ENCODE measurements around the gene TDRD1.

GRCh38 chr10:114265392-114266053 is 86.4 kb downstream of the TDRD1 start:
- TF ChIP-seq FOXM1 (IDR thresholded peaks at IDR 0.05; ENCODE audit: low read depth) = no peak
- no peak for TF ChIP-seq FOXM1 (CRISPR knock-in tag; IDR thresholded peaks at IDR 0.05; ENCODE audit: low read depth)
- TF ChIP-seq FOS (IDR thresholded peaks at IDR 0.05; ENCODE audit: extremely low read depth, insufficient read length) = no peak
- no peak for TF ChIP-seq BDP1 (IDR thresholded peaks at IDR 0.05; ENCODE audit: insufficient read depth, insufficient read length)
- no peak for TF ChIP-seq TEAD1 (CRISPR knock-in tag; IDR thresholded peaks at IDR 0.05)
- TF ChIP-seq CREB5 (CRISPR knock-in tag; IDR thresholded peaks at IDR 0.05) = no peak
- TF ChIP-seq ASH1L (IDR thresholded peaks at IDR 0.05; ENCODE audit: borderline replicate concordance, low read depth, partially characterized antibody) = no peak
- no peak for TF ChIP-seq PCBP2 (IDR thresholded peaks at IDR 0.05; ENCODE audit: low read depth, low read length, poor library complexity, severe bottlenecking)
- TF ChIP-seq ZNF174 (CRISPR knock-in tag; IDR thresholded peaks at IDR 0.05) = no peak
- no peak for TF ChIP-seq CAMTA2 (CRISPR knock-in tag; conservative IDR thresholded peaks at IDR 0.05)
- TF ChIP-seq PHF8 (IDR thresholded peaks at IDR 0.05; ENCODE audit: borderline replicate concordance, low read length) = no peak
- no peak for TF ChIP-seq MEF2A (IDR thresholded peaks at IDR 0.05; ENCODE audit: control insufficient read depth, low read depth, low read length)
